Endodermal cell (in vitro differentiated cells): ENCODE measurements around the gene CDHR1. TPM values are rescaled to one million over a fixed set of nuclear protein-coding genes. Genes with fewer than 3 reads are reported as not detected.
"Not testable (repeated sequence)": the region's sequence is repeated elsewhere in the genome, so short reads cannot be mapped to it uniquely, and the experiment has no call there.

Source experiments
- DNase-seq: peaks from one replicate; pipeline ENCODE4 v3.0.0-alpha.2; 2017
- H3K27ac ChIP-seq: 2 replicates; pipeline ENCODE4 v1.5.1; 2013; ENCODE audit warnings: mild to moderate bottlenecking, low read depth, low read length, moderate library complexity
- H3K27me3 ChIP-seq: 2 replicates; pipeline ENCODE4 v1.6.1; 2013; ENCODE audit warnings: mild to moderate bottlenecking, low read length, moderate library complexity; ENCODE audit not compliant: insufficient read depth, control insufficient read depth, poor library complexity, severe bottlenecking
- H3K36me3 ChIP-seq: 2 replicates; pipeline ENCODE4 v1.7.0; 2013; ENCODE audit warnings: mild to moderate bottlenecking, low read length, moderate library complexity; ENCODE audit not compliant: control insufficient read depth, insufficient read depth
- H3K4me1 ChIP-seq: one replicate; pipeline ENCODE4 v1.7.0; 2013; ENCODE audit warnings: low read length; ENCODE audit not compliant: control insufficient read depth, insufficient read depth
- H3K4me3 ChIP-seq: 2 replicates; pipeline ENCODE4 v1.5.1; 2013; ENCODE audit warnings: mild to moderate bottlenecking, low read length, moderate library complexity
- H3K9ac ChIP-seq: 2 replicates; pipeline ENCODE4 v1.6.1; 2013; ENCODE audit warnings: mild to moderate bottlenecking, low read length, moderate library complexity; ENCODE audit not compliant: poor library complexity, severe bottlenecking; ENCODE audit errors: extremely low read depth
- H3K9me3 ChIP-seq: 2 replicates; pipeline ENCODE4 v1.6.1; 2013; ENCODE audit warnings: mild to moderate bottlenecking, low read length, moderate library complexity; ENCODE audit not compliant: control insufficient read depth
- H3K27ac Mint-ChIP-seq: 2 replicates; pipeline ENCODE4 v1.8.0; 2020; ENCODE audit warnings: mixed read lengths
- H3K27me3 Mint-ChIP-seq: 2 replicates; pipeline ENCODE4 v1.8.0; 2021; ENCODE audit warnings: mild to moderate bottlenecking, mixed read lengths; ENCODE audit not compliant: insufficient read depth
- H3K36me3 Mint-ChIP-seq: 2 replicates; pipeline ENCODE4 v1.8.0; 2020; ENCODE audit warnings: low read depth, mixed read lengths
- H3K4me1 Mint-ChIP-seq: 2 replicates; pipeline ENCODE4 v1.8.0; 2020; ENCODE audit warnings: mixed read lengths
- H3K4me3 Mint-ChIP-seq: 2 replicates; pipeline ENCODE4 v1.8.0; 2020; ENCODE audit warnings: mild to moderate bottlenecking, moderate library complexity, mixed read lengths
- H3K9me3 Mint-ChIP-seq: 2 replicates; pipeline ENCODE4 v1.8.0; 2020; ENCODE audit warnings: mild to moderate bottlenecking, mixed read lengths
- CTCF ChIP-seq: fragments of 200-600 bp; sonication (generic); conservative IDR thresholded peaks from 2 replicates; pipeline ENCODE4 v1.5.0; 2021; ENCODE audit warnings: antibody characterized with exemption, mild to moderate bottlenecking
- WGBS, 2 experiments: methylation state at CpG; one replicate each; pipeline versions ENCODE4 v1.1.5 to v1.1.7; 2013; ENCODE audit warnings: missing lambda C conversion rate in 2 of 2, mixed read lengths in 1 of 2; ENCODE audit not compliant: insufficient coverage in 1 of 2, insufficient read length in 1 of 2; 5-methylcytosine and 5-hydroxymethylcytosine counted together
- long read RNA-seq, 4 experiments: library from polyadenylated mRNA in 2 of 4; library from RNA in 1 of 4; library from capped mRNA in 1 of 4; stranded (forward) in 3 of 4; unstranded in 1 of 4; transcript quantifications; one replicate each; pipeline ENCODE4 v2.0.0, GENCODE V29; 2020 to 2021; ENCODE audit warnings: inconsistent platforms in 1 of 4
- polyA plus RNA-seq, 2 experiments: library from polyadenylated mRNA; stranded (reverse); fragments of 50-300 nt; gene quantifications; one replicate each; pipeline ENCODE4 v1.2.3, GENCODE V29; 2013
- total RNA-seq, 2 donors: library from RNA; stranded (reverse); fragmentation: NEBNext Ultra II Directional in 1 of 2; extraction: Animal tissue kit (Norgen Biotek cat#: 25700) in 1 of 2; gene quantifications; 2 replicates in 1 of 2; 3 replicates in 1 of 2; pipeline ENCODE4 v1.2.1, GENCODE V29; 2021

CDHR1 gene
- 1 to 10 TPM in 1 of 2 donors, under 1 TPM in 1; 0.77 to 4.1 TPM for total RNA-seq
- 1.7 TPM for polyA plus RNA-seq (2013, experiment 1 of 2)
- 1.8 TPM for polyA plus RNA-seq (2013, experiment 2 of 2)
- long read RNA-seq, experiment 1, result 0 reads
- long read RNA-seq, experiment 2, result 0 reads
- long read RNA-seq, experiment 3, partial matches to known transcripts, result 1 of 1 reads
- long read RNA-seq, experiment 3, other reads (novel, unspliced or antisense), result 0 of 1 reads
- long read RNA-seq, experiment 4, result 0 reads

- Histone ChIP-seq H3K9ac (no peak within 1 kb of the TSS), H3K27ac (no peak within 1 kb of the TSS), H3K4me1 (no peaks in the 10 kb centered on the region), H3K4me3 (peak within 1 kb of the TSS; percentile 39), H3K36me3 (no peaks in the 10 kb centered on the region), H3K27me3 (peaks cover 94% of the 10 kb centered on the region), H3K9me3 (no peaks in the 10 kb centered on the region)
- TF ChIP-seq CTCF, result peak; percentile 13
- Mint-ChIP-seq H3K4me3 (peak within 1 kb of the TSS; percentile 45), H3K27me3 (peaks cover 87% of the 10 kb centered on the region), H3K36me3 (no peaks in the 10 kb centered on the region), H3K9me3 (no peaks in the 10 kb centered on the region), H3K4me1 (peaks cover 11% of the 10 kb centered on the region), H3K27ac (no peak within 1 kb of the TSS)
- 2% methylated on average over 14 to 61 of the region's 61 CpGs for WGBS, 2 experiments
- peak; percentile 89 for DNase-seq
Measured at GRCh38 chr10:84194424-84195043, at the start of gene CDHR1. Gene CDHR1, plus strand, starts transcription at chr10:84194537. Its CDS starts 224 bp downstream, at chr10:84194761.

GRCh38 chr10:84147347-84147746 is 47.0 kb upstream of the CDHR1 start:
- Mint-ChIP-seq H3K4me1 (no peaks in the 10 kb centered on the region), H3K27ac (no peak overlapping the region), H3K4me3 (no peak overlapping the region), H3K9me3 (no peaks in the 10 kb centered on the region), H3K36me3 (peaks cover 60% of the 10 kb centered on the region), H3K27me3 (no peaks in the 10 kb centered on the region)
- Histone ChIP-seq H3K4me1 (no peaks in the 10 kb centered on the region), H3K9me3 (no peaks in the 10 kb centered on the region), H3K27me3 (no peaks in the 10 kb centered on the region), H3K9ac (no peak overlapping the region), H3K4me3 (no peak overlapping the region), H3K27ac (no peak overlapping the region), H3K36me3 (peaks cover 93% of the 10 kb centered on the region)
- no peak for TF ChIP-seq CTCF
- no peak for DNase-seq

GRCh38 chr10:84148006-84148597 is 46.2 kb upstream of the CDHR1 start:
- not testable (repeated sequence) for H3K27me3 Mint-ChIP-seq, H3K27ac Mint-ChIP-seq, H3K27me3 ChIP-seq, H3K4me3 ChIP-seq, H3K4me1 ChIP-seq, H3K9me3 ChIP-seq, H3K9ac ChIP-seq, DNase-seq, H3K4me3 Mint-ChIP-seq, H3K9me3 Mint-ChIP-seq, H3K4me1 Mint-ChIP-seq, H3K27ac ChIP-seq
- H3K36me3 ChIP-seq, result peaks cover 93% of the 10 kb centered on the region
- TF ChIP-seq CTCF, result peak; percentile 89
- peaks cover 60% of the 10 kb centered on the region for H3K36me3 Mint-ChIP-seq
- WGBS, 2 experiments, result 78% methylated on average over 9 of the region's 9 CpGs; no CpG with 5 or more reads in 1 of the 2 experiments
